ENCODE measurements around the gene BCL2L1. TPM values are rescaled to one million over a fixed set of nuclear protein-coding genes. Genes with fewer than 3 reads are reported as not detected.

BCL2L1 gene
- total RNA-seq (100 to 1,000 TPM in 4 of 7 donors, 10 to 100 TPM in 3; 70.2 to 167 (median 107) TPM), polyA plus RNA-seq (10 to 100 TPM; 18.7 to 55.5 (median 22.7) TPM)
- long read RNA-seq, donor 1, transcript BCL2L1-201 (3 exons, 2,610 nt) = major isoform, 45 of 120 reads
- long read RNA-seq, donor 1, transcript BCL2L1-205 (2 exons, 1,157 nt) = minor isoform, 6 of 120 reads
- long read RNA-seq, donor 1, transcript BCL2L1-203 (2 exons, 2,578 nt) = minor isoform, 27 of 120 reads
- long read RNA-seq, donor 1, transcript BCL2L1-202 (3 exons, 2,383 nt) = minor isoform, 7 of 120 reads
- long read RNA-seq, donor 1, partial matches to known transcripts = 33 of 120 reads
- long read RNA-seq, donor 1, other reads (novel, unspliced or antisense) = 0 of 120 reads
- long read RNA-seq, donor 2, transcript BCL2L1-201 (3 exons, 2,610 nt) = major isoform, 34 of 78 reads
- long read RNA-seq, donor 2, transcript BCL2L1-203 (2 exons, 2,578 nt) = minor isoform, 16 of 78 reads
- long read RNA-seq, donor 2, transcript BCL2L1-205 (2 exons, 1,157 nt) = minor isoform, 5 of 78 reads
- long read RNA-seq, donor 2, partial matches to known transcripts = 7 of 78 reads
- long read RNA-seq, donor 2, other reads (novel, unspliced or antisense) = 12 of 78 reads

DNA sequence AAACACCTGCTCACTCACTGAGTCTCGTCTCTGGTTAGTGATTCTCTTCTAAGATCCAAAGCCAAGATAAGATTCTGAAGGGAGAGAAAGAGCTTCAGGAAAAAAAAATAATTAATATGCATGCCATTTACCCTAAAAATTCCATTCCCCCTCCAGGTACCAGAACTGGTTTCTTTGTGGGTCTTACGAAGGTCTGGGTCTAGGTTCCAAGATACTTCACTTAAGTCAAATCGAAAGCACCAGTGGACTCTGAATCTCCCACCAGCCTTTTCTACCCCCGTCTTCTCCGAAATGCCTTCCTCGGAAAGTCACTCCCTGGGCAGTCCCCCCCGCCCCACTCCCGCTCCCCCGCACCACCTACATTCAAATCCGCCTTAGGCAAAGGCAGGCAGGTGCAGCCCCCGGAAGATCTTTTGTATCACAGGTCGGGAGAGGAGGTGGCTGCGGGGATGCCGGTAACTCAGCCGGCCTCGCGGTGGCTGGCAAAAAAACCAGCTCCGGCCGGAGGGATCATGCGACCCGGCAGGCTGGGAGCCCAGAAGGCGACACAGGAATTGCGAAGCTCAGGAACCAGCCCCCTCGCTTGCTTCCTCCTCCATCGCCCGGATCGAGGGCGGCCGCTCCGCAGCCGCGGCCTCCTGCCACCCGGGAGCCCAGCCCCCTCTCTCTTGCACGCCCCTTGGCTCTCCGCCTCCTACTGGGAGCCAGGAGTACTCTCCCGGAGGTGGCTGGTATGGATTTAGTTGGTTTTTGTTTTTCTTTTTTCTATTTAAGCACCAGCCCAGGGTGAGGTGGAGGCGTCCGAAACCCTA is at the start of gene BCL2L1:
TSS of gene BCL2L1 (minus strand) at position 612 of the 812 bp plus-strand sequence. CDS start 650 bp downstream, outside the sequence.
- TF ChIP-seq POLR2AphosphoS5 (IDR thresholded peaks at IDR 0.05) (peak; percentile 76 to 82 (median 78)), POLR2A (IDR thresholded peaks at IDR 0.05) (peak in 1 of 3 donors; percentile 16)
- TF ChIP-seq, protein P1, sequence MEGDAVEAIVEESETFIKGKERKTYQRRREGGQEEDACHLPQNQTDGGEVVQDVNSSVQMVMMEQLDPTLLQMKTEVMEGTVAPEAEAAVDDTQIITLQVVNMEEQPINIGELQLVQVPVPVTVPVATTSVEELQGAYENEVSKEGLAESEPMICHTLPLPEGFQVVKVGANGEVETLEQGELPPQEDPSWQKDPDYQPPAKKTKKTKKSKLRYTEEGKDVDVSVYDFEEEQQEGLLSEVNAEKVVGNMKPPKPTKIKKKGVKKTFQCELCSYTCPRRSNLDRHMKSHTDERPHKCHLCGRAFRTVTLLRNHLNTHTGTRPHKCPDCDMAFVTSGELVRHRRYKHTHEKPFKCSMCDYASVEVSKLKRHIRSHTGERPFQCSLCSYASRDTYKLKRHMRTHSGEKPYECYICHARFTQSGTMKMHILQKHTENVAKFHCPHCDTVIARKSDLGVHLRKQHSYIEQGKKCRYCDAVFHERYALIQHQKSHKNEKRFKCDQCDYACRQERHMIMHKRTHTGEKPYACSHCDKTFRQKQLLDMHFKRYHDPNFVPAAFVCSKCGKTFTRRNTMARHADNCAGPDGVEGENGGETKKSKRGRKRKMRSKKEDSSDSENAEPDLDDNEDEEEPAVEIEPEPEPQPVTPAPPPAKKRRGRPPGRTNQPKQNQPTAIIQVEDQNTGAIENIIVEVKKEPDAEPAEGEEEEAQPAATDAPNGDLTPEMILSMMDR (IDR thresholded peaks at IDR 0.05 in 8 of 11, conservative IDR thresholded peaks at IDR 0.05 in 3 of 11) = peak; percentile 45 to 88 (median 70)
- peak within 1 kb of the TSS; percentile 65 to 98 (median 89) for H3K4me3 ChIP-seq
- H3K27me3 ChIP-seq (replicated peaks in 1 of 7) = no peaks in the 10 kb centered on the region
- no peaks in the 10 kb centered on the region for H3K9me3 ChIP-seq
- peak; percentile 93 for DNase-seq
- WGBS, 5 donors = 0 to 1% (median 0%) methylated on average over 38 of the region's 38 CpGs
- peaks cover 27 to 62% (median 53%) of the 10 kb centered on the region in 6 donors for H3K4me1 ChIP-seq
- intact Hi-C loops (cut with DNase I; ENCODE audit: low total_unique reads) = no loop called here
- peaks cover 0 to 42% (median 0%) of the 10 kb centered on the region in 6 donors for H3K36me3 ChIP-seq
- H3K27ac ChIP-seq = peak within 1 kb of the TSS; percentile 90 to 98 (median 97)

DNA sequence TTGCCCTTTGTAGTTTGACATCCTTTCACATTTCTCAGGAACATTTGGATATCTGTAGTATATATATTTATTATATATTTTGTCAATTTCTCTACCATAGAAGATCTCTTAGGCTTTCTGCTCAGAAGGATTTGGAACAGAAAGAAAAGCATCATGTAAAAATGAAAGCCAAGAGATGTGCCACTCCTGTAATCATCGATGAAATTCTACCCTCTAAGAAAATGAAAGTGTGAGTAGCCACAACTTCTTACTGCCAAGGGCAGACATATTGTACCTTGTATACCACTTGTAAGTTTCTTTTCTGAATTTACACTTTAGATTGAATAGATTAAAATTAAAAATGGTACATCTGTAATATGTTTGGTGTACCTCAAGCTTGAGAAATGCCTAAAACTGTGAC is 47.6 kb upstream of the BCL2L1 start:
- H3K9me3 ChIP-seq = no peaks in the 10 kb centered on the region
- DNase-seq = no peak
- no peak overlapping the region for H3K27ac ChIP-seq
- 52 to 75% (median 68%) methylated on average over 1 of the region's 1 CpG for WGBS, 5 donors
- TF ChIP-seq POLR2A (IDR thresholded peaks at IDR 0.05) (no peak), POLR2AphosphoS5 (IDR thresholded peaks at IDR 0.05) (no peak)
- TF ChIP-seq, protein P1 (IDR thresholded peaks at IDR 0.05 in 8 of 11, conservative IDR thresholded peaks at IDR 0.05 in 3 of 11) = no peak
- H3K27me3 ChIP-seq (replicated peaks in 1 of 7) = no peaks in the 10 kb centered on the region
- intact Hi-C loops (cut with DNase I; ENCODE audit: low total_unique reads) = no loop called here
- H3K4me1 ChIP-seq = no peaks in the 10 kb centered on the region
- peaks cover 0 to 75% (median 0%) of the 10 kb centered on the region in 6 donors for H3K36me3 ChIP-seq
- peak overlapping the region in 1 of 8 donors; percentile 1 for H3K4me3 ChIP-seq

DNA sequence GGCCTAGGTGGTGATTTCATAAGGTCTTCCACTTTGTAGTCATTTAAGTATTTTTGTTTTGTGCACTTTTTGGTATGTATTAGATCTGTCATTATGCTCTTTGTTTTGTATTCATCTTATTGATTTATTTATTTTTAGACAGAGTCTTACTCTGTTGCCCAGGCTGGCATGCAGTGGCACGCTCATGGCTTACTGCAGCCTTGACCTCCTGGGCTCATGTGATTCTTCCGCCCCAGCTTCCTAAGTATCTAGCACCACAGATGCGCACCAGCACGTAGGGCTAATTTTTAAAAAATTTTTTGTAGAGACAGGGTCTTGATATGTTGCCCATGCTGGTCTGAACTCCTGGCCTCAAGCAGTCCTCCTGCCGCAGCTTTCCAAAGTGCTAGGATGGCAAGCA is 47.0 kb upstream of the BCL2L1 start:
- H3K4me3 ChIP-seq = no peak overlapping the region
- DNase-seq = no peak
- TF ChIP-seq, protein P1 (IDR thresholded peaks at IDR 0.05 in 8 of 11, conservative IDR thresholded peaks at IDR 0.05 in 3 of 11) = no peak
- TF ChIP-seq POLR2A (IDR thresholded peaks at IDR 0.05) (no peak), POLR2AphosphoS5 (IDR thresholded peaks at IDR 0.05) (no peak)
- no peak overlapping the region for H3K27ac ChIP-seq
- H3K4me1 ChIP-seq = no peaks in the 10 kb centered on the region
- intact Hi-C loops (cut with DNase I; ENCODE audit: low total_unique reads) = no loop called here
- no peaks in the 10 kb centered on the region for H3K9me3 ChIP-seq
- H3K36me3 ChIP-seq = peaks cover 0 to 74% (median 0%) of the 10 kb centered on the region in 6 donors
- no peaks in the 10 kb centered on the region for H3K27me3 ChIP-seq (replicated peaks in 1 of 7)
- WGBS, 5 donors = 80 to 92% (median 88%) methylated on average over 5 of the region's 5 CpGs
